ENCODE data around the gene WDR48. TPM values are rescaled to one million over a fixed set of nuclear protein-coding genes. Genes with fewer than 3 reads are reported as not detected.

Gene WDR48
- total RNA-seq, 1 donor = 39.8 TPM

- no peak for DNase-seq (ENCODE audit: insufficient read length, low spot score, missing footprints)
- Histone ChIP-seq H3K27me3 (ENCODE audit: insufficient read depth, low read length) (no peaks in the 10 kb centered on the region), H3K36me3 (ENCODE audit: insufficient read depth, low read length) (peaks cover 25% of the 10 kb centered on the region), H3K79me2 (ENCODE audit: insufficient read depth, low read length) (no peaks in the 10 kb centered on the region), H3K27ac (ENCODE audit: low read depth, low read length) (no peak overlapping the region), H3K9me3 (ENCODE audit: low read depth, low read length) (no peaks in the 10 kb centered on the region), H3K4me1 (ENCODE audit: insufficient read depth, low read length) (no peaks in the 10 kb centered on the region), H4K20me1 (ENCODE audit: insufficient read depth, low read length) (no peaks in the 10 kb centered on the region), H3K4me2 (ENCODE audit: insufficient read depth, low read length) (no peak overlapping the region), H3K4me3 (ENCODE audit: insufficient read depth, low read length) (no peak overlapping the region), H2AFZ (ENCODE audit: low read length) (no peak overlapping the region)
- no peak for TF ChIP-seq CTCF (IDR thresholded peaks at IDR 0.05; ENCODE audit: extremely low read depth, low read depth, low read length)
Measured at GRCh38 chr3:39080026-39080425, 28.2 kb downstream of the WDR48 start.

DNA sequence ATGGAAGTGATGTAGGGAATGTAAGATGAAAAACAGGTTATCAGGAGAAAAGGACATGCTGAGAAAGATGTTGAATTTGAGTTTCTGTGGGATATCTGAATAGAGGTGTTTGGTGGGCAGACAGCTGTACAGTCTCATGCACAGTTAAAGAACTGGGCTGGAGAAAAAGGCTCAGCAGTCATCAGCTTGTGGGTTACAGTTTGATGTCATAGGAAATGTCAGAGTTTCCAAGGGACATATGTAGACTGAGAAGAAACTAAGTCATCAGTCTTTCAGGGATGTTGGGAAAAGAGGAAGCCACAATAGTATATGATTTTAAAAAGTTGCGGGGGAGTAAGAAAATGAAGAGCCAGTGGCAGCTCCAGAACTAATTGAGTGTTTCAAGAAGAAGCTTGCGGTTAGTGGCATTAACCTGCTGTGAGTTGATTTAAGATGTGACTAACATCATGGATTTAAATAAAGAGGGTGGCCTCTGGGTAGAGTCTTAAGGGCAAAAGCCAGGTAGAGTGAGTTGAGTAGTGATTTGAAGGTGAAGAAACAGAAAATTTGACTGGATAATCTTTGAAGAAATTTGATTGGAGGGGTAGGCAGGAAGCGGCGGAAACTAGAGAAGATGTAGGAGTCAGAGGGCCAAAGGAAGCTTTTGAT lies 31.0 kb downstream of the WDR48 start:
- Histone ChIP-seq H3K4me2 (ENCODE audit: insufficient read depth, low read length) (no peak overlapping the region), H3K27ac (ENCODE audit: low read depth, low read length) (no peak overlapping the region), H3K9me3 (ENCODE audit: low read depth, low read length) (no peaks in the 10 kb centered on the region), H4K20me1 (ENCODE audit: insufficient read depth, low read length) (no peaks in the 10 kb centered on the region), H3K4me3 (ENCODE audit: insufficient read depth, low read length) (no peak overlapping the region), H3K79me2 (ENCODE audit: insufficient read depth, low read length) (no peaks in the 10 kb centered on the region), H2AFZ (ENCODE audit: low read length) (no peak overlapping the region), H3K36me3 (ENCODE audit: insufficient read depth, low read length) (peaks cover 28% of the 10 kb centered on the region), H3K27me3 (ENCODE audit: insufficient read depth, low read length) (no peaks in the 10 kb centered on the region), H3K4me1 (ENCODE audit: insufficient read depth, low read length) (no peaks in the 10 kb centered on the region)
- no peak for TF ChIP-seq CTCF (IDR thresholded peaks at IDR 0.05; ENCODE audit: extremely low read depth, low read depth, low read length)
- DNase-seq (ENCODE audit: insufficient read length, low spot score, missing footprints) = no peak

DNA sequence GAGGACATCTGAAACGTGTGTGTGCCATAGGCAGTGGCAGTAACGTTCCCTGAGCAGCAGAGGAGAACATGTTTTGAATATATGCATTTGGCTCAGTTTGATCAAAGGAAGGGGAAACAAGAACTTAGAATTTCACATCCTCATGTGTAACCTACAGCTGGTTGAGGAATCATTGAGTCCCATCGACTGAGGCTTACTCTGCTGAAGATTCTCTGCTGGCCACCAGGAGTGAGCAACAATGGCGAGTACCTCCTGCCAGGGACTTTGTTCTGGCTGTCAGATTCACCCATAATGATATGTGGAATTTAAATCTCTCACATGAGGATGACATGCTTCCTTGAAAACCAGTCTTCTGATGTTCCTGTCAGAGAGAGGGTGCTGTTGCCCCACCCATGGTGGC lies 34.3 kb downstream of the WDR48 start:
- no peaks in the 10 kb centered on the region for H3K27me3 ChIP-seq (ENCODE audit: insufficient read depth, low read length)
- H3K9me3 ChIP-seq (ENCODE audit: low read depth, low read length) = no peaks in the 10 kb centered on the region
- H4K20me1 ChIP-seq (ENCODE audit: insufficient read depth, low read length) = no peaks in the 10 kb centered on the region
- peaks cover 41% of the 10 kb centered on the region for H3K36me3 ChIP-seq (ENCODE audit: insufficient read depth, low read length)
- no peak overlapping the region for H3K4me2 ChIP-seq (ENCODE audit: insufficient read depth, low read length)
- TF ChIP-seq CTCF (IDR thresholded peaks at IDR 0.05; ENCODE audit: extremely low read depth, low read depth, low read length) = no peak
- no peak overlapping the region for H3K4me3 ChIP-seq (ENCODE audit: insufficient read depth, low read length)
- no peaks in the 10 kb centered on the region for H3K4me1 ChIP-seq (ENCODE audit: insufficient read depth, low read length)
- H3K27ac ChIP-seq (ENCODE audit: low read depth, low read length) = no peak overlapping the region
- H3K79me2 ChIP-seq (ENCODE audit: insufficient read depth, low read length) = no peaks in the 10 kb centered on the region
- no peak for DNase-seq (ENCODE audit: insufficient read length, low spot score, missing footprints)
- no peak overlapping the region for H2AFZ ChIP-seq (ENCODE audit: low read length)

GRCh38 chr3:39088456-39088855 lies 36.6 kb downstream of the WDR48 start:
- Histone ChIP-seq H3K27ac (ENCODE audit: low read depth, low read length) (no peak overlapping the region), H3K9me3 (ENCODE audit: low read depth, low read length) (no peaks in the 10 kb centered on the region), H3K79me2 (ENCODE audit: insufficient read depth, low read length) (no peaks in the 10 kb centered on the region), H3K4me2 (ENCODE audit: insufficient read depth, low read length) (no peak overlapping the region), H3K4me3 (ENCODE audit: insufficient read depth, low read length) (no peak overlapping the region), H2AFZ (ENCODE audit: low read length) (no peak overlapping the region), H3K4me1 (ENCODE audit: insufficient read depth, low read length) (no peaks in the 10 kb centered on the region), H3K36me3 (ENCODE audit: insufficient read depth, low read length) (peaks cover 56% of the 10 kb centered on the region), H4K20me1 (ENCODE audit: insufficient read depth, low read length) (peaks cover 2% of the 10 kb centered on the region), H3K27me3 (ENCODE audit: insufficient read depth, low read length) (no peaks in the 10 kb centered on the region)
- TF ChIP-seq CTCF (IDR thresholded peaks at IDR 0.05; ENCODE audit: extremely low read depth, low read depth, low read length) = no peak
- no peak for DNase-seq (ENCODE audit: insufficient read length, low spot score, missing footprints)
